ENCODE results near the gene PBX1. TPM values are rescaled to one million over a fixed set of nuclear protein-coding genes. Genes with fewer than 3 reads are reported as not detected.

The PBX1 gene
- total RNA-seq, 1 donor from 2014 or later, result 719 TPM

DNA sequence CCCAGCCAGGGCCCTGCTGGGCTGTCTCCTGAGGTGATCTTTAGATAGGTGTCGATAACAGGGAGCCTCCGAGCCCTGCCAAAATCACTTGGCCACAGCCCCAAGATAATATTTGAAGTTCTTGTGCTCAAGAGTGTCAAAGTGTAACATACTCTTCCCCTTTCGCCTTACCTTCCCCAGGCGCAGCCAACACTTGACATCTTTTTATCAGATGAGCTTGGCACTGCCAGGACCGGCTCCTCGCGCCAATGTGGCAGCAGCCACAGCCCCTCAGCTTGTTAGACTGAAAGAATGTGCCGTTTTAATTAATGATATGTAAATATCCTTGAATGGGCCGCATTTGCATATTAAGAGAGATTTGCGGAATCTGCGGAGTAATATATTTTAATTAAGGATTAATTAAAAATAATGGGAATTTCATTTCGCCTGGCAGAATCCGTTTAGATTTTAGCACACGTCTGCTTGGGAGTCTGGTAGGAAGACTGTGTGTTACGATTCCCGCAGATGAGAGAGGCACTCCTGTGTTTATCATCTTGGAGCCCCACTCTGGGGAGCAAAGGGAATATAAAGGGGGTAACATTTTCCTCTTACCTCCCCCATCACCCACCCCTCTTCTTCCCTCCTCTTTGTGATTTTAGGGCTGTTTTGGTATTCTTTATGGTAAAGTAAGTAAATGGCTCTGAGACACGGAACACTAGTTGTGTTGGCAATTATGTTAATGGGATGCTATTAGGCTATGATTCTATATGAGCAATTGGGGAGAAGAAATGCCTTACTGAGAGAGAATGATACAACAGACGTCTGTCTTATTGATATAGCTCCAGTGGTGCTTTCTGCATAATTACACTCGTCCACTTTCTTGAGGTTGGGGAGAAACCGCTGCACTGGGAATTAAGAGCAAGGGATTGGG is 109.8 kb downstream of the PBX1 start:
- Mint-ChIP-seq H3K27me3 (ENCODE audit: low read depth) (no peaks in the 10 kb centered on the region), H3K9me3 (no peaks in the 10 kb centered on the region), H3K4me1 (peaks cover 84% of the 10 kb centered on the region), H3K36me3 (peaks cover 9% of the 10 kb centered on the region), H3K4me3 (no peak overlapping the region), H3K27ac (peak overlapping the region; percentile 88)
- no peak for DNase-seq (ENCODE audit: low spot score in 2 of 2, unreplicated experiment in 2 of 2)
- TF ChIP-seq CTCF (IDR thresholded peaks at IDR 0.05; ENCODE audit: unreplicated experiment), result no peak

GRCh38 chr1:164670026-164670425 is 111.0 kb downstream of the PBX1 start:
- no peak for TF ChIP-seq CTCF (IDR thresholded peaks at IDR 0.05; ENCODE audit: unreplicated experiment)
- Mint-ChIP-seq H3K27ac (peak overlapping the region; percentile 88), H3K36me3 (peaks cover 9% of the 10 kb centered on the region), H3K27me3 (ENCODE audit: low read depth) (no peaks in the 10 kb centered on the region), H3K4me3 (no peak overlapping the region), H3K4me1 (peaks cover 71% of the 10 kb centered on the region), H3K9me3 (no peaks in the 10 kb centered on the region)
- no peak for DNase-seq (ENCODE audit: low spot score in 2 of 2, unreplicated experiment in 2 of 2)

DNA sequence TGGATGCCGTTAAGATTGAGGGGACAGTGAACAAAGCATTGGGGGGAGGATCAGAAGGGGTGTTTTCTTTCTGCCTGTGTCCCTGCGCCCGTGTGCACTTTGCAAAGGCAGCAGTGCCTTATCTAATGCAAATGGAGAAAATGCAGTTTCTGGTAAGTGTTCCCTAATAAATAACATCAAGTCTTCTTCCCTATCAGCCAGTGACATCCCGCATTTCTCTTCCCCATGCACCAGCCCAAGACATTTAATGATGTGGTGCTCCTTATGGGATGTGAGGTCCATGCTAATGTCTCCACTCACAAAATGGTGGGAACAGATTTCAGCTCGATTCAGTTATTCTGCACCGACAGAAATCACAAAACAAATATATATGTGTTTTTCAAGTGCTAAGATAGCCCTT is 111.8 kb downstream of the PBX1 start:
- Mint-ChIP-seq H3K4me3 (no peak overlapping the region), H3K36me3 (peaks cover 11% of the 10 kb centered on the region), H3K27ac (peak overlapping the region; percentile 88), H3K4me1 (peaks cover 72% of the 10 kb centered on the region), H3K9me3 (no peaks in the 10 kb centered on the region), H3K27me3 (ENCODE audit: low read depth) (no peaks in the 10 kb centered on the region)
- no peak for DNase-seq (ENCODE audit: low spot score in 2 of 2, unreplicated experiment in 2 of 2)
- no peak for TF ChIP-seq CTCF (IDR thresholded peaks at IDR 0.05; ENCODE audit: unreplicated experiment)

DNA sequence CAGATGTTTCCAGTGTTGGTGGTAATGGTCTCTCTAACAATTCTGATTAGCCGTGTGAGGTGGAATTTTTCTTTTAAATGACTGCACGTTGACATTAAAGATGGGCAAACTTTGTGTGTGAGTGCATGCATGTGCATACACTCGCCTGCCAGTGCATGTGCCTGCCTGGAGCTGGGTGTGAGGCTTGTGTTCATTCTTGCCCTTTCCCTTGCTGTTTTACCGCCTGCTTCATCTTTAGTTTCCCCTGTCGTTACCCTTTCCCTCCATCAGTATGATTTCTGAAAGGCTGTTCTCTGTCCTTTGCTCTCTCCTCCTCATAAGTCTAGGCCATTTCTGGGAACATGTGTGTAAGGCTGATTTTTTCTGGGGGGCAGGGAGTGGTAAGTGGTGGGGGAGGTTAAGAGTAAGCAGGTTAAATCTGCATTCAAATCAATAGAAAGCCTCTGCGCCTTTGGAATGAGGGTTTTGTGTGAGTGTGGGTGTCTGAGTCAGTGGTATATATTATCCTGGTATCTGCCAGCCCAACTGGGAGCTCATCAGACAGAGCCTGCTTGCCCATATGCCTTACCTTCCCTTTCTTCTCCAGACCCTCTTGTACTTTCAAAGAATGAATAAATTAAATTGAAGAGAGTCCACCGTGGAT is 112.5 kb downstream of the PBX1 start:
- Mint-ChIP-seq H3K36me3 (peaks cover 11% of the 10 kb centered on the region), H3K4me3 (no peak overlapping the region), H3K27me3 (ENCODE audit: low read depth) (no peaks in the 10 kb centered on the region), H3K9me3 (no peaks in the 10 kb centered on the region), H3K27ac (peak overlapping the region; percentile 88), H3K4me1 (peaks cover 73% of the 10 kb centered on the region)
- no peak for TF ChIP-seq CTCF (IDR thresholded peaks at IDR 0.05; ENCODE audit: unreplicated experiment)
- no peak for DNase-seq (ENCODE audit: low spot score in 2 of 2, unreplicated experiment in 2 of 2)

- Mint-ChIP-seq H3K27me3 (ENCODE audit: low read depth) (no peaks in the 10 kb centered on the region), H3K9me3 (no peaks in the 10 kb centered on the region), H3K4me1 (peaks cover 70% of the 10 kb centered on the region), H3K27ac (peak overlapping the region; percentile 88), H3K36me3 (peaks cover 11% of the 10 kb centered on the region), H3K4me3 (no peak overlapping the region)
- no peak for DNase-seq (ENCODE audit: low spot score in 2 of 2, unreplicated experiment in 2 of 2)
- no peak for TF ChIP-seq CTCF (IDR thresholded peaks at IDR 0.05; ENCODE audit: unreplicated experiment)
Observed at GRCh38 chr1:164671966-164672571, 113.1 kb downstream of the PBX1 start.
